HG02763 (cell line): ENCODE results near the gene RFX3.

Source experiments
- ATAC-seq: cut with Tn5 transposase; IDR thresholded peaks from one replicate; pipeline ENCODE4 v1.9.1; 2021; ENCODE audit warnings: mild to moderate bottlenecking, moderate library complexity; ENCODE audit not compliant: unreplicated experiment

Gene RFX3

DNA sequence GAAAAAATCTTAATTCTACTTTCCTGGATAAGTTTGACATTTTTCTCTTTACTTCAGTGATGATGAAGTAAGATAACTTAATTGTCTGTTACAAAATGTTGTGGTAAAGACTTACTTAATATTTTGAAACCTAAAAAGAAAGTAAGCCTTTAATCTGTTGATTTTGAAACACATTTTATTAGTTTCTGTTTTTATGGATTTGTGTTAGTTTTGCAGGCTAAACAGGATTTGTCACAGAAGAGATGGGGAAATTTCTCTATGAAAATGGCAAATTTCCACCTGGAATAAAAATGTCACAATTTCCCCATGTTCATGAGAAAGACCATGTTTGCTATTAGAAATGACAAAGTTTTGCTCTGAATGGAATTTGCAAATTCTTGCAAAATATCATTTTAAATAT is 237.1 kb downstream of the RFX3 start:
- ATAC-seq: no peak

GRCh38 chr9:3285365-3286161 is 240.2 kb downstream of the RFX3 start:
- no peak for ATAC-seq

- ATAC-seq: no peak
These were observed 243.4 kb downstream of the RFX3 start for GRCh38 chr9:3282365-3282764.

DNA sequence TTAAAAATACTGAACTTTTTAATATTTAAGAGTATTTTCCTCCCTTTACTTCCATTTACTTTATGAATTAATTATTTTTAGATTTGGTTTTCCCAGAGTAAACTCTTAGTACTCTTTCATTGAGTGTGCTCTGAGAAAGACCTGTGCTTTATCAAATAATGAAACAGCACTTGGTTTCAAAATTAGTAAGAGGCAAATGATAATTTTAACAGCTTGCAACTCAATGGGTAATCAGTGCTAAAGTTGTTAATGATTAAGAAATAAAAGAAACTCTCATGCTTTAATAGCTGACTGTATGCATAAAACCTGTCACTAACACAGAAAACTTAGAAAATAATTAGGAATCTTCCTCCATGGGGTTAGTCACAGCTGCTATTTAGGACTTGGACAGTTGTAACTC is 244.4 kb downstream of the RFX3 start:
- ATAC-seq: peak; percentile 81

GRCh38 chr9:3277200-3277599 is 248.6 kb downstream of the RFX3 start:
- ATAC-seq: no peak

DNA sequence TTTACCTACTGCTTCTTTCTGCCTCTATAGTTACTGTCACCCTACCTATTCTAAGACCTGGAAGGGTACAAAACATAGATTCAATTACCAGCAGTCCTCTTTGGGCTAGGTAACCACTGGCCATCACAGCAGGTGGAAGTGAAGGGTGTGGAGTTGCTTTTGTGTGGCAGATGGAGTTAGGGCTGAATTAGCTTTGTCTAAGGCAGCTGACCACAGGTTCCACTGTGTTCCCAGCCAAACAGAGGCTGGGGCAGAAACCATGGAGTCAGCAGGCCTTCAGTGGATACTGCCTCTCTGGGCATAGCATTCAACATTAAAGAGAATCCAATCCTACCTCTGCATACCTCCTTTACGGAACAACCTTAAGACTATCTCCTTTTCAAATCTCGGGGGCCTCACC is 254.2 kb downstream of the RFX3 start:
- ATAC-seq: no peak

- ATAC-seq: no peak
These were observed 254.6 kb downstream of the RFX3 start for GRCh38 chr9:3271157-3271556.

DNA sequence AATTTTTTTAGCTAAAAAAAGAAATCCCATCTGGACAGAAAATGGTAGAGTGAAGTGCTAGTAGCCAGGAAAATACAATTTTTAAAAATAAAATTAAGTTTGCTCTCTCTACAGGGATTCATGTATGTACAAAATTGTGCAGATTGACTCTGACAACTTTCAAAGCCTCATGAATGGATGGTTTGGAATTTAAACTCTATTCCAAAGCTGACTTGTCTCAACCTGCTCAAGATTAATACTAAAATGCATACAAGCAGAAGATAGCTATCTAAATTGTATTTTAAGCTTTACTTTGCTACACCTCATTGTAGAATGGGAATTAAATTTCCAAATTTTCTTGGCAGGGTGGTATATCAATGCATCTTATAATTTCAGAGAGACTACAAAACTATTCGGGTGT is 257.6 kb downstream of the RFX3 start:
- no peak for ATAC-seq

GRCh38 chr9:3263698-3264097 is 262.1 kb downstream of the RFX3 start:
- no peak for ATAC-seq

DNA sequence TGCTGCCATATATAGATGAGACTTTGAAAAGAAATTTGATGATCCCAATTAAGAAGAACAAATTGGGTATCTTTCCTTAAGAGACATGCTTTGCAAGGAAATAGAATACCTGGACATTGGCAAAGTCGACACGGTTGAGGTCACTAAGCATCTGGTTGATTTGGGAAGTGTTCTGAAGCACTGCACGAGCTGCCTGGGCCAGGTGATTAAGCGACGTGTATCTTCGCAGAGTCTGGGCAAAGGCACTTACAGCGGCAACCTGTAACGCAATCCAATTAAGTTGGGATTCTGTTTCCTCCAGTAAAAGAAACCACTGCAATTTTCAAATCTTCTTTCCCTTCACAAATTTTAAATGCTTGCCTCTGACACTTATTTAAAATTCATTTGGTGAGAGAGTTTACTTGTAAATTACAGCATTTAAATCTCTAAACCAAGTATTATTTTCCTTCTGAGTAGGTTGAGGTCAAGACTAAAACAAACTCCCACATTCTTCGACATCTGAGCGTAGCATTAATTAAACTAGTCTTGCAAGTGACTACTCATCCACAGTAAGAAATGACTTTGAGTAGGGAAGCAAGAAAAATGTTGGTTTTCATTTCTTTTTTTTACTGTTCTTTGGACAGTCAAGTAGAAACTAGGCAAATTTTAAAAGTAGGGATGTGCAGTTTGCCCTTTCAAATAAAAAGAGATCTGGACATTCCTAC is 262.8 kb downstream of the RFX3 start:
- ATAC-seq: no peak

DNA sequence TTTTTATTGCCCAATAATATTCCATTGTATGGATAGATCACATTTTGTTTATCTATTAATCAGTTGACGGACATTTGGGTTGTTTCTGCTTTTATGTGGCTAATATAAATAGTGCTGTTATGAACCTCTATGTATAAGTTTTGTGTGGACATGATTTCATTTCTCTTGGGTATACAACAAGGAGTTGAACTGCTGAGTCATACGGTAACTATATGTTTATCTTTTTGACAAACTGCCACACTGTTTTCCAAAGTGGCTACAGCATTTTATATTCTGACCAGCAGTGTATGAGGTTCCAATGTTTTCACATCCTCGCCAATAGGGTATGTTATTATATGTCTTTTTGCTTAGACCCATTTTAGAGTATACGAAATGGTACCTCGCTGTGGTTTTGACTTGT is 264.3 kb downstream of the RFX3 start:
- no peak for ATAC-seq

DNA sequence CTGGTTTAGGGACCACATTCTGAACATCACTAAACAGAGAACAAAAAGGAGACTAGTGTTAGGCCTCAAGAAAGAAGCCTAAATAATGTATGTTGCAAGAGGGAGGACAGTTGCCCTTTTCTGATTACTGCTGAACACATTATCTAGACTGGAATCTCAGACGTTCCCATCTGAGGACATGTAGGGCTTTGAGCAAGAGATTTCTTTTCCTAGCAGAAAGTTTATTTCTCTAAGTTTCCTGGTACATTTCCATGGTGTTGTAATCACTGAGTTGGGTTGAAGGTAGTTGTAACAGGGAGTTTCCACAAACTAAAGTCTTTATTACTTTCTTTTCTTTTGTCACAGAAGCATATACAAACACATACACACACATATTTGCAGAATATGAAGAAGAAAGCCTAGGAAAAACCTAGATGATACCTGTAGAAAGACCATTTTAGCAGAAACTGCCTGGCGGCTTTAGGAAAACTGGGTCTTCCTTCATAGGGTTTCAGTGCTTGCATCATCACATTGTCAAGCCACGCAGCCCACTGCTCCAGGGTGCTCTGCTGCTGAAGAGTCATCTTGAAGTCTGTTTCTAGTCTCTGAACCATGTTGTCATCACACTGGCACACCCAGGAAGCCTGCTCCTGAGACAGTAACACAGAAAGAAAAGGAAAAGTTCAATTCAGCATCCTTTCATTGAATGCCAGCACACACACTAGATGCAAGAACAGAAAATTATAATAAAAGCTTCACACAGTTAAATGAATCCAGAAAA is 269.1 kb downstream of the RFX3 start:
- ATAC-seq: no peak

DNA sequence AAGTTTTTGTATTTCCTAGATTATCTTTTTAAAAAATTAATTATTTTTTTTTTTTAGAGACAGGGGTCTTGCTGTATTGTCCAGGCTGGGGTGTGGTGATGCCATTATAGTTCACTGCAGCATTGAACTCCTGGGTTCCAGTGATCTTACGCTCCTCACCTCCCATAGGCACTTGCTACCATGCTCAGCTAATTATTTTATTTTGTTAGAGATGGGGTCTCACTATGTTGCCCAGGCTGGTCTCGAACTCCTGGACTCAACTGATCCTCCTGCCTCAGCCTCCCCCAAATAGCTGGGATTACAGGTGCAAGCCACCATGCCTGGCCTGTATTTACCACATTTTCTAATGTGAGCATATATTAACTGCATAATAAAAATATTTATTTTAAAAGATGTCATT is 274.5 kb downstream of the RFX3 start:
- ATAC-seq: no peak

DNA sequence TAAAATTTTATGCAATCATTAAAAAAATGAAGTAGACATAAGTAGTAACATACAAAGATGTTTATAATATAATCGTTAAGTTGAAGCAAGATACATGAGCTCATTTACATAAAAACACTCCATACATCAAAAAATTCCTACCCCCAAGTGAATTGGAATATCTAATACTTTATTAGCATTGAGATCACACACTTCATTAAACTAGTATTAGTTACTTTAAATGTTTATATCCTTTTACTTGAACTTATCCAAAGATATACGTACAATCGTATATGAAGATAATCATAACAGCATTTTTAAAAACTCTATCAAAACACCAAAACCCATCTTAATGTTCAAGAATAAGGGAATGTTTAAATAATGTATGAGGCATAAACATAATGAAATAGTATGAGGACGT is 275.1 kb downstream of the RFX3 start:
- no peak for ATAC-seq

- no peak for ATAC-seq
These were observed 278.6 kb downstream of the RFX3 start for GRCh38 chr9:3247211-3247610.

- no peak for ATAC-seq
These were observed 279.6 kb downstream of the RFX3 start for GRCh38 chr9:3246241-3246640.

GRCh38 chr9:3244963-3245653 is 280.7 kb downstream of the RFX3 start:
- no peak for ATAC-seq

GRCh38 chr9:3243683-3244082 is 282.1 kb downstream of the RFX3 start:
- ATAC-seq: no peak

DNA sequence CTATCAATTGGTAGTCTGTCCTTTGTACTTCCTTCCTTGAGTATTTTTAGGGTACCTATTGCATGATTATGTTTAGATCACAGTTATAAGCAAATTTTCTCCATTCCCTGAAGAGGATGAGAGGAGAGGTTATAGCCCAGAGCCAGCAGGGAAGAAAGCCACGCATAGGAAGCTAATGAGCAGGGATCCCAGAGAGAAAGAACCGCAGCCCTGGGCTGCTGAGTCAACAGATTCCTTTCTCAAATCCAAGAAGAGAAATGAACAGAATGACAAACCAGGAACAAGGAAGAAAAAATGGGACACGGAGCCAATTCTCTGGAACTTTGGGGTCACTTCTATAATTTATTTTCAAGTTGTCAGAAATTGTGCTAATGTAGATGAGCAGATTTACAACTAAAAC is 284.5 kb downstream of the RFX3 start:
- ATAC-seq: no peak

DNA sequence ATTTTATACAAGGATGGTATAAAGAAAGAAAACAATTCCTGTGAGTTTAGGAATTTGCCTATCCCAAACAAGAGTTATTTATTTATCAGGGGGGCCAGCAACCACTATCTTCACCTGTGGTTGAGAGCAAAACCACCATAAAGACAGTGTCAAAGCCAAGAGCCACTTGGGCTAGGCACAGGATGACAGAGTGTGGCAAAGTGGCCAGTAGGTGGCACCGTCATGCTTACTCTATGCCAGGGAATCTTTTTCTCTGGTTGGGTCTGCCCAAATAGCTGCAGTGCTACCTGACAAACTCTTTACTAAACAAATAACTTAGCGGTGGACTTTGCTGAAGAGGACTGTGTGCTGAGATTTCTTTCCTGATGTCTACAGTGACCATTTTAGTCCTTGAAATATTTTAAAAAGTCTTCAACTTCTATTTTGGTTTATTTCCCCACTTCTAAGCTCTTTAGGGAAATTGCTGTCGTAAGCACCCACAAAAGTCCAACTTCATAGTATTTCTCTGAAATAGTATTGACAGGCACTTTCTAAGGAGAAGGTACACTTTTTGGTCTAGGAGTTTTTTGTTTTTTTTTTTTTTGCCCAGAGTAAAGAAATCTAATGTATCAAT is 285.0 kb downstream of the RFX3 start:
- peak; percentile 95 for ATAC-seq

DNA sequence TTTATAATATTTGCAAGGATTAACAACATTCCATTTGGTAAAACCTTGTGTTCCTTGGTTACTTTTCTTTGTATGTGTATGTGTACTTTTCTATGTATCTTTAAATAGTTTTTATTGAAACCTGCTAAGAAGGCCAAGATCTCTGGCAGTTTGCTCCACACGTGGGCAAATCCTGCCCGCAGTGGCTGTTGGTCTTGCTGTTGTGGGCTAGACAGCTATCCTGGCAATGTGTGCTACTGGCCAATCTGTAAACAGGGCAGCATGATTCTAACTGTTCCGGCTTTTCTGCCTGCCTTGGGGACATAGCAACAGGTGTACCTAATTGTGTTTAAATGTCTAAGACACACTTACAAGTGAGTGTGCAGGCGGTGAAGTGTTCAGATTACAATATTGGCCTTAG is 286.6 kb downstream of the RFX3 start:
- no peak for ATAC-seq
